ENCODE results near the gene RS1.

The RS1 gene

GRCh38 chrX:18672008-18672407 lies at the start of gene RS1:
RS1 (minus strand) TSS chrX:18672108; CDS start chrX:18672068, 40 bp downstream.
- ATAC-seq (no peak), DNase-seq (no peak)

GRCh38 chrX:18719852-18720251 lies 47.9 kb upstream of the RS1 start:
- ATAC-seq = no peak

GRCh38 chrX:18714910-18715309 lies 43.0 kb upstream of the RS1 start:
- ATAC-seq (no peak), DNase-seq (no peak)

More at GRCh38 chrX:18719852-18720251, 47.9 kb upstream of the RS1 start:
- DNase-seq = no peak

GRCh38 chrX:18709833-18710232 lies 37.9 kb upstream of the RS1 start:
- ATAC-seq = no peak
- DNase-seq = no peak

- DNase-seq (no peak), ATAC-seq (no peak)
Observed at GRCh38 chrX:18707426-18708049, 35.6 kb upstream of the RS1 start, which contains the start of gene PPEF1. PPEF1 (plus strand) TSS chrX:18707645; CDS start chrX:18707781, 136 bp downstream.

GRCh38 chrX:18702362-18703195 lies 30.7 kb upstream of the RS1 start:
- ATAC-seq (no peak), DNase-seq (no peak)

GRCh38 chrX:18701621-18702361 lies 29.9 kb upstream of the RS1 start:
- ATAC-seq = no peak

GRCh38 chrX:18698737-18699650 lies 27.1 kb upstream of the RS1 start:
- no peak for DNase-seq
- no peak for ATAC-seq

More at GRCh38 chrX:18701621-18702361, 29.9 kb upstream of the RS1 start:
- no peak for DNase-seq

- DNase-seq = no peak
- ATAC-seq = no peak
Observed at GRCh38 chrX:18696653-18697052, 24.7 kb upstream of the RS1 start.

GRCh38 chrX:18692541-18692940 lies 20.6 kb upstream of the RS1 start:
- DNase-seq = no peak
- no peak for ATAC-seq

GRCh38 chrX:18691431-18691830 lies 19.5 kb upstream of the RS1 start:
- ATAC-seq (no peak), DNase-seq (no peak)

- ATAC-seq (no peak), DNase-seq (no peak)
Observed at GRCh38 chrX:18687856-18688495, 16.1 kb upstream of the RS1 start.

GRCh38 chrX:18682979-18683387 lies 11.1 kb upstream of the RS1 start:
- DNase-seq (no peak), ATAC-seq (no peak)

- ATAC-seq = no peak
Observed at GRCh38 chrX:18681996-18682395, 10.1 kb upstream of the RS1 start.

GRCh38 chrX:18677161-18677869 lies 5.4 kb upstream of the RS1 start:
- no peak for DNase-seq

More at GRCh38 chrX:18681996-18682395, 10.1 kb upstream of the RS1 start:
- DNase-seq = no peak

GRCh38 chrX:18676470-18676869 lies 4.6 kb upstream of the RS1 start:
- DNase-seq (no peak), ATAC-seq (no peak)

More at GRCh38 chrX:18677161-18677869, 5.4 kb upstream of the RS1 start:
- ATAC-seq = no peak

GRCh38 chrX:18676050-18676449 lies 4.1 kb upstream of the RS1 start:
- ATAC-seq (no peak), DNase-seq (no peak)

- ATAC-seq = peak; percentile 84
Observed at GRCh38 chrX:18674788-18675735, 3.2 kb upstream of the RS1 start.

GRCh38 chrX:18674417-18674787 lies 2.5 kb upstream of the RS1 start:
- DNase-seq (peak; percentile 35), ATAC-seq (peak; percentile 30)

More at GRCh38 chrX:18674788-18675735, 3.2 kb upstream of the RS1 start:
- peak; percentile 76 for DNase-seq
